DND-41 (cell line): Measurements from ENCODE around the gene SND1.

ENCODE experiments used
- EZH2 ChIP-seq: IDR thresholded peaks from 3 replicates; pipeline ENCODE4 v1.6.1; 2012; ENCODE audit warnings: borderline replicate concordance, low read depth, mild to moderate bottlenecking, moderate library complexity, low read length, inconsistent platforms; ENCODE audit not compliant: severe bottlenecking
- TF ChIP-seq, protein P1 (sequence below): IDR thresholded peaks from 2 replicates; pipeline ENCODE4 v1.5.1; 2012; ENCODE audit warnings: borderline replicate concordance, low read length, moderate library complexity, mild to moderate bottlenecking; ENCODE audit not compliant: poor library complexity, severe bottlenecking; ENCODE audit errors: extremely low read depth

DNA sequence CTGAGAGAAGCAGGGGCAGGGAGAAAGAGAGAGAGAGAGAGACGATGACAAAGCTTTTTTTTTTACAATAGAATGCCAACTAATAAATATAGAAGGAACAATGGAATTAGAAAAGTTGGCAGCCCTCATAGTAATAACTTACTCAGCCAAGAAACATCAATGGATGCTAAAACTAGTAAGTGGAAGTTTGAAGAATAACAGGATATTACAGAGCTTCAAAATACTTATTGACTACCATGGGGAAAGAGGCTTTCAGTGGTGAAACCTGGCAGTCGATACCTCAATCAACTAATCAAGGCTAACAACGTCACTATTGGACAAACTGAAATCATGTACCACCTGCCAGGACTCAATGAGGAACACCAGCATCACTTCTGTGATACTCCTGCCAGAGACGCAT, 479.7 kb downstream of the SND1 start:
- TF ChIP-seq, protein P1, sequence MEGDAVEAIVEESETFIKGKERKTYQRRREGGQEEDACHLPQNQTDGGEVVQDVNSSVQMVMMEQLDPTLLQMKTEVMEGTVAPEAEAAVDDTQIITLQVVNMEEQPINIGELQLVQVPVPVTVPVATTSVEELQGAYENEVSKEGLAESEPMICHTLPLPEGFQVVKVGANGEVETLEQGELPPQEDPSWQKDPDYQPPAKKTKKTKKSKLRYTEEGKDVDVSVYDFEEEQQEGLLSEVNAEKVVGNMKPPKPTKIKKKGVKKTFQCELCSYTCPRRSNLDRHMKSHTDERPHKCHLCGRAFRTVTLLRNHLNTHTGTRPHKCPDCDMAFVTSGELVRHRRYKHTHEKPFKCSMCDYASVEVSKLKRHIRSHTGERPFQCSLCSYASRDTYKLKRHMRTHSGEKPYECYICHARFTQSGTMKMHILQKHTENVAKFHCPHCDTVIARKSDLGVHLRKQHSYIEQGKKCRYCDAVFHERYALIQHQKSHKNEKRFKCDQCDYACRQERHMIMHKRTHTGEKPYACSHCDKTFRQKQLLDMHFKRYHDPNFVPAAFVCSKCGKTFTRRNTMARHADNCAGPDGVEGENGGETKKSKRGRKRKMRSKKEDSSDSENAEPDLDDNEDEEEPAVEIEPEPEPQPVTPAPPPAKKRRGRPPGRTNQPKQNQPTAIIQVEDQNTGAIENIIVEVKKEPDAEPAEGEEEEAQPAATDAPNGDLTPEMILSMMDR: no peak
- no peak for TF ChIP-seq EZH2
